Osteoblast (primary cell): ENCODE results near the gene WIZ. TPM values are rescaled to one million over a fixed set of nuclear protein-coding genes. Genes with fewer than 3 reads are reported as not detected.

ENCODE experiments used
- DNase-seq: peaks from one replicate; pipeline ENCODE4 v3.0.0; 2011; ENCODE audit warnings: low spot score, mixed read lengths; ENCODE audit not compliant: insufficient read length; ENCODE audit errors: missing footprints
- H2AFZ ChIP-seq: 2 replicates; pipeline ENCODE4 v1.6.0; 2011; ENCODE audit warnings: mild to moderate bottlenecking, low read length
- H3K27ac ChIP-seq: 2 replicates; pipeline ENCODE4 v1.5.1; 2011; ENCODE audit warnings: mild to moderate bottlenecking, low read depth, low read length, moderate library complexity
- H3K27me3 ChIP-seq: 2 replicates; pipeline ENCODE4 v1.6.0; 2012; ENCODE audit warnings: mild to moderate bottlenecking, control low read depth, inconsistent platforms, low read length, moderate library complexity; ENCODE audit not compliant: insufficient read depth
- H3K36me3 ChIP-seq: 2 replicates; pipeline ENCODE4 v1.5.1; 2011; ENCODE audit warnings: mild to moderate bottlenecking, low read length, control low read depth, moderate library complexity; ENCODE audit not compliant: insufficient read depth
- H3K4me1 ChIP-seq: 2 replicates; pipeline ENCODE4 v1.5.1; 2011; ENCODE audit warnings: mild to moderate bottlenecking, low read length, control low read depth, moderate library complexity; ENCODE audit not compliant: insufficient read depth
- H3K4me2 ChIP-seq: 2 replicates; pipeline ENCODE4 v1.6.0; 2011; ENCODE audit warnings: mild to moderate bottlenecking, low read length; ENCODE audit not compliant: insufficient read depth
- H3K4me3 ChIP-seq: fragments of 200-600 bp; sonication (generic); 3 replicates; pipeline ENCODE4 v1.5.1; 2012; ENCODE audit warnings: mild to moderate bottlenecking, low read length, inconsistent platforms; ENCODE audit not compliant: insufficient read depth
- H3K79me2 ChIP-seq: 2 replicates; pipeline ENCODE4 v1.6.0; 2012; ENCODE audit warnings: mild to moderate bottlenecking, low read length, control low read depth, inconsistent platforms; ENCODE audit not compliant: insufficient read depth
- H3K9me3 ChIP-seq: 2 replicates; pipeline ENCODE4 v1.5.1; 2011; ENCODE audit warnings: low read depth, low read length, control low read depth
- H4K20me1 ChIP-seq: 2 replicates; pipeline ENCODE4 v1.6.0; 2012; ENCODE audit warnings: mild to moderate bottlenecking, low read length, control low read depth; ENCODE audit not compliant: insufficient read depth
- CTCF ChIP-seq: IDR thresholded peaks from 2 replicates; pipeline ENCODE4 v1.5.1; 2011; ENCODE audit warnings: mild to moderate bottlenecking, low read depth, low read length, moderate library complexity; ENCODE audit errors: extremely low read depth
- total RNA-seq: library from RNA; depleted of rRNA; stranded (reverse); fragments of >200 nt; gene quantifications from 2 replicates; pipeline ENCODE4 v1.2.3, GENCODE V29; 2012

The WIZ gene
- total RNA-seq, 1 donor = 9.8 TPM

GRCh38 chr19:15428956-15429824, 20.6 kb downstream of the WIZ start:
- peak; percentile 82 for DNase-seq
- Histone ChIP-seq H3K4me1 (peaks cover 18% of the 10 kb centered on the region), H3K79me2 (peaks cover 54% of the 10 kb centered on the region), H3K4me2 (no peak overlapping the region), H3K9me3 (no peaks in the 10 kb centered on the region), H2AFZ (no peak overlapping the region), H3K4me3 (no peak overlapping the region), H3K27ac (no peak overlapping the region), H3K36me3 (peaks cover 19% of the 10 kb centered on the region), H4K20me1 (peaks cover 22% of the 10 kb centered on the region), H3K27me3 (no peaks in the 10 kb centered on the region)
- no peak for TF ChIP-seq CTCF

GRCh38 chr19:15427991-15428471, 21.7 kb downstream of the WIZ start:
- Histone ChIP-seq H3K4me3 (no peak overlapping the region), H3K9me3 (no peaks in the 10 kb centered on the region), H3K4me1 (peaks cover 15% of the 10 kb centered on the region), H3K27me3 (no peaks in the 10 kb centered on the region), H4K20me1 (peaks cover 25% of the 10 kb centered on the region), H3K36me3 (peaks cover 30% of the 10 kb centered on the region), H2AFZ (no peak overlapping the region), H3K4me2 (no peak overlapping the region), H3K27ac (no peak overlapping the region), H3K79me2 (peaks cover 54% of the 10 kb centered on the region)
- peak; percentile 72 for DNase-seq
- no peak for TF ChIP-seq CTCF

GRCh38 chr19:15427350-15427700, 22.4 kb downstream of the WIZ start:
- peaks cover 25% of the 10 kb centered on the region for H4K20me1 ChIP-seq
- no peak overlapping the region for H3K4me3 ChIP-seq
- no peaks in the 10 kb centered on the region for H3K9me3 ChIP-seq
- no peaks in the 10 kb centered on the region for H3K27me3 ChIP-seq
- H3K79me2 ChIP-seq = peaks cover 54% of the 10 kb centered on the region
- H3K4me1 ChIP-seq = peaks cover 15% of the 10 kb centered on the region
- no peak overlapping the region for H3K4me2 ChIP-seq
- DNase-seq = peak; percentile 80
- H3K36me3 ChIP-seq = peaks cover 37% of the 10 kb centered on the region
- H2AFZ ChIP-seq = no peak overlapping the region
- H3K27ac ChIP-seq = no peak overlapping the region
- TF ChIP-seq CTCF = no peak
